ENCODE data around the gene GALNTL6.

Gene GALNTL6

GRCh38 chr4:172978848-172979247, 1165.6 kb downstream of the GALNTL6 start:
- Histone ChIP-seq H3K4me2 (ENCODE audit: low read depth, low read length, poor library complexity, severe bottlenecking) (no peak overlapping the region), H3K79me2 (ENCODE audit: insufficient read depth, low read length) (no peaks in the 10 kb centered on the region), H3K9me3 (ENCODE audit: insufficient read depth, low read length) (no peaks in the 10 kb centered on the region), H3F3A (ENCODE audit: insufficient read depth) (no peaks in the 10 kb centered on the region), H4K20me1 (ENCODE audit: low read depth, low read length) (no peaks in the 10 kb centered on the region), H3K36me3 (ENCODE audit: low read length) (no peaks in the 10 kb centered on the region), H3K27ac (ENCODE audit: low read depth, low read length) (no peak overlapping the region), H3K9me2 (replicated peaks; ENCODE audit: insufficient read depth, low read length) (no peaks in the 10 kb centered on the region), H2AFZ (ENCODE audit: low read depth, low read length, severe bottlenecking) (no peak overlapping the region), H3K9ac (ENCODE audit: low read length) (no peak overlapping the region), H3K27me3 (ENCODE audit: low read length) (0 out of 2 replicates have a peak, but pooled peaks cover 3% of the 10 kb centered on the region), H3K4me3 (ENCODE audit: insufficient read depth, low read length, poor library complexity, severe bottlenecking) (no peak overlapping the region)
- no peak for TF ChIP-seq EZH2phosphoT487 (conservative IDR thresholded peaks at IDR 0.05; ENCODE audit: low read length)
- no peak for TF ChIP-seq CTCF (IDR thresholded peaks at IDR 0.05; ENCODE audit: insufficient read depth, low read length, poor library complexity, severe bottlenecking)

- Histone ChIP-seq H3K4me3 (ENCODE audit: insufficient read depth, low read length, poor library complexity, severe bottlenecking) (no peak overlapping the region), H4K20me1 (ENCODE audit: low read depth, low read length) (no peaks in the 10 kb centered on the region), H3K9me2 (replicated peaks; ENCODE audit: insufficient read depth, low read length) (no peaks in the 10 kb centered on the region), H3F3A (ENCODE audit: insufficient read depth) (no peaks in the 10 kb centered on the region), H3K79me2 (ENCODE audit: insufficient read depth, low read length) (no peaks in the 10 kb centered on the region), H3K27me3 (ENCODE audit: low read length) (0 out of 2 replicates have a peak, but pooled peaks cover 3% of the 10 kb centered on the region), H2AFZ (ENCODE audit: low read depth, low read length, severe bottlenecking) (no peak overlapping the region), H3K9ac (ENCODE audit: low read length) (no peak overlapping the region), H3K9me3 (ENCODE audit: insufficient read depth, low read length) (no peaks in the 10 kb centered on the region), H3K36me3 (ENCODE audit: low read length) (no peaks in the 10 kb centered on the region), H3K27ac (ENCODE audit: low read depth, low read length) (no peak overlapping the region), H3K4me2 (ENCODE audit: low read depth, low read length, poor library complexity, severe bottlenecking) (no peak overlapping the region)
- TF ChIP-seq EZH2phosphoT487 (conservative IDR thresholded peaks at IDR 0.05; ENCODE audit: low read length) (no peak), CTCF (IDR thresholded peaks at IDR 0.05; ENCODE audit: insufficient read depth, low read length, poor library complexity, severe bottlenecking) (no peak)
Measured at GRCh38 chr4:172979332-172979731, 1166.1 kb downstream of the GALNTL6 start.

- Histone ChIP-seq H3K27ac (ENCODE audit: low read depth, low read length) (no peak overlapping the region), H3K4me3 (ENCODE audit: insufficient read depth, low read length, poor library complexity, severe bottlenecking) (no peak overlapping the region)
Measured at GRCh38 chr4:172980219-172980618, 1167.0 kb downstream of the GALNTL6 start.

More at GRCh38 chr4:172980219-172980618, 1167.0 kb downstream of the GALNTL6 start:
- Histone ChIP-seq H3K9me2 (replicated peaks; ENCODE audit: insufficient read depth, low read length) (no peaks in the 10 kb centered on the region), H3K79me2 (ENCODE audit: insufficient read depth, low read length) (no peaks in the 10 kb centered on the region), H3F3A (ENCODE audit: insufficient read depth) (no peaks in the 10 kb centered on the region), H3K36me3 (ENCODE audit: low read length) (no peaks in the 10 kb centered on the region), H3K9ac (ENCODE audit: low read length) (no peak overlapping the region), H2AFZ (ENCODE audit: low read depth, low read length, severe bottlenecking) (no peak overlapping the region), H4K20me1 (ENCODE audit: low read depth, low read length) (no peaks in the 10 kb centered on the region), H3K9me3 (ENCODE audit: insufficient read depth, low read length) (no peaks in the 10 kb centered on the region), H3K4me2 (ENCODE audit: low read depth, low read length, poor library complexity, severe bottlenecking) (no peak overlapping the region), H3K27me3 (ENCODE audit: low read length) (0 out of 2 replicates have a peak, but pooled peaks cover 3% of the 10 kb centered on the region)
- no peak for TF ChIP-seq CTCF (IDR thresholded peaks at IDR 0.05; ENCODE audit: insufficient read depth, low read length, poor library complexity, severe bottlenecking)
- TF ChIP-seq EZH2phosphoT487 (conservative IDR thresholded peaks at IDR 0.05; ENCODE audit: low read length), result no peak
